GM19023 (cell line): ENCODE measurements around the gene SRCIN1.

Source experiments
- ATAC-seq: cut with Tn5 transposase; IDR thresholded peaks from one replicate; pipeline ENCODE4 v1.9.1; 2021; ENCODE audit warnings: mild to moderate bottlenecking, moderate library complexity; ENCODE audit not compliant: unreplicated experiment

SRCIN1 gene

DNA sequence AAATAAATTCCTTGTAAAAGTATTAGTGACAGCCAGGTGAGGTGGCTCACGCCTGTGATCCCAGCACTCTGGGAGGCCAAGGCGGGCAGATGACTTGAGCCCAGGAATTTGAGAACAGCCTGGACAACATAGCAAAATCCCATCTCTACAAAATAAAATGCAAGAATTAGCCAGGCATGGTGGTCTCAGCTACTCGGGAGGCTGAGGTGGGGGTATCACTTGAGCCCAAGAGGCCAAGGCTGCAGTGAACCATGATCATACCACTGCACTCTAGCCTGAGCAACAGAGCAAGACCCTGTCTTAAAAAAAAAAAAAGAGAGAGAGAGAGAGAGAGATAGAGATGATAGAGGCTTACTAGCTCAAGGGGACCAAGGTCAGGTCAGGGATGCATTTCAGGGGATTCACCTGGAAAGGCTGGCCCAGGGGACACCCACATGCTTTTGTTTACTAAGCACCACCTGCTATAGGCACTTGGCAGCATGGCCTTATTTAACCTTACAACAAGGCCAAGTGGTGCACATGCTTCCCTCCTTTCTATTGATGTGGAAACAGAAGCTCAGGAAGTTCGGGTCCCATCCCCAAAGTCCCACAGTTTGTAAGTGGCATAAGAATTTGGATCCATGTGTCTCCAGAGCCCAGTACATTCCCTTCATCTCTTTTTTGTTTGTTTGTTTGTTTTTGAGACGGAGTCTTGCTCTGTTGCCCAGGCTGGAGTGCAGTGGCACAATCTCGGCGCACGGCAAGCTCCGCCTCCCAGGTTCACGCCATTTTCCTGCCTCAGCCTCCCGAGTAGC is 12.4 kb upstream of the SRCIN1 start:
- ATAC-seq = no peak

DNA sequence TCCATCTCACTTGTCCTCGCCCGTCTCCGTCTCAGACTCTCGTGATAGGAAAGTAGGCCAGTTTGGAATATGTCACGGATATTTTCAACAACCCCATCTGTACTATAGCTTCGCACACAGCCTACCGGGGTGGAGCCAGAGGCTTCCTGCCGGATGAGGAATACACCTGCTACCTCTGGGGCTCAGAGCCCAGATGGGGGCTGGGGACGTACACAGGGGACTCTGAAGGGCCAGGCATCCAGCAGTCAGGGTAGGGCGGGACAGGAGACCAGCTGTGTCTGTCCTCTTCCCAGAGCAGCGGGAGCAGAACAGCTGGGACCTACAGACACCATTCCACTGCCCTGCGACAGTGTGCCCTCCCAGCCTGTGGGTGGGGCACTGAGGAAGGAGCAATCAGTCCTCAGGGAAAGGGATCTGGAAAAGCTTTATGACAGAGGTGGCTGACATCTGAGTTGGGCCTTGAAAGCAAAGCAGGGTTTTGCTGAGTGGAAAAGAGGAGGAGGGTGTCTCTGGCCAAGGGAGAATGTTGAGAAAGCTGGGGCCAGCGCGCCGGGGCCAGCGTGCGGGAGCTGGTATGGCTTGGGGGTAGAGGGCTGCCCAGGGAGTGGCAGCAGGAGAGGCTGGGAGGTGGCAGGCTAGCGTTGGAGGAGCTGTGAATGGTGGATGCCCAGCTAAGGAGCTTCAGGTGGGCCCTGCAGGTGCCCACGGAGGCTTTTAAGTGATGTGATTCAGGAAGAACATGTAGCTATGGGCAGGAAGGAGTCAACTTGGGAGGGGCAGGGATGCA is 11.5 kb upstream of the SRCIN1 start:
- ATAC-seq = no peak

DNA sequence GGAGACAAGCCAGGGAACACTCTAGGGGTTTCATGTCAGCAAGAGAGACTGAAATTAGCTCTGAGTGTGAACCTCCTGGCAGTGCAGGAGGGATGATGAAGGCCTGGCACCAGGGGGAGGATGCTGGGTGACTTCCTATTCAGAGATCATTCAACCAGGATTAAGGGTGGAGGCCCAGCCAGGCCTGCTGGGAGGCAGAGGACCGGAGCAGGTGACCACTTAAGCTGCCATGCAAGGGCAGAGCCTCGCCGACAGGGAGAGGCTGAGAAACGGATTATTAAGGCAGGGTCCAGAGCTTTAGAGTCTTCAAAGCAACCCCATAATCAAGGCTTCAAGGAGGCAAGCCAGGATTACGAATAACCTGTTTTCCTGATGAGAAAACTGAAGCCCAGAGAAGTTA is 10.6 kb upstream of the SRCIN1 start:
- no peak for ATAC-seq

DNA sequence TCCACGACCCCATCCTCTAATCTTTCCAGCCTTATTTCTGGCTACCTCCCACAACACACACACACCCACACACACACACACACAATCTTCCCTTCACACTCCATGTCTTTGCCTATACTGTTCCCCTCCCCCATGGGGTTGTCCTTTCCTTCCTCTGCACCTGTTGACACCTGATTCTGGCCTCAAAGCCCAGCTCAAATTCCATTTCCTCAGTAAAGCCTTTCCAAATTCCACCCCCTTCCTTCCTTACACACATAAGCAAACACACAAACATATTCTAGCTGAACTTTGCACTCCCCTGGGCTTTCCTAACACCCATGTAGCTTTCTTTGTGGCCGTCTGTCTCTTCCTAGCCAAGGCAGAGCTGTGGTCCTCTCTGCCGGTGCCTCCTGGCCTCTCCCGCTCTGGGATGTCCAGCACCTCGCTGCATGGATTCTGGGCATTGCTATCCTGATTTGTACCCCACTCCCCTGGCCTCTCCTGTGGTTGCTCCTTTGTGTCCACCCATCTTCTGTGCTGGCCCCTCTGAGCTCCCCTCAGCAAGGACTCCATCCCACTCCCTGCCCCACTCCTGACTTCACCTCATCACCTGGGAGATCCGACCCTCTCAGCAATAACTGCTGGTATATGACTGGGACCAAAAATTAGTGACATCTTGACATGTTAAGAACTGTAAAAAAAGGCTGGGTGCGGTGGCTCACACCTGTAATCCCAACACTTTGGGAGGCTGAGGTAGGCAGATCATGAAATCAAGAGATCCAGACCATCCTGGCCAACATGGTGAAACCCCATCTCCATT is 8.4 kb upstream of the SRCIN1 start:
- no peak for ATAC-seq

DNA sequence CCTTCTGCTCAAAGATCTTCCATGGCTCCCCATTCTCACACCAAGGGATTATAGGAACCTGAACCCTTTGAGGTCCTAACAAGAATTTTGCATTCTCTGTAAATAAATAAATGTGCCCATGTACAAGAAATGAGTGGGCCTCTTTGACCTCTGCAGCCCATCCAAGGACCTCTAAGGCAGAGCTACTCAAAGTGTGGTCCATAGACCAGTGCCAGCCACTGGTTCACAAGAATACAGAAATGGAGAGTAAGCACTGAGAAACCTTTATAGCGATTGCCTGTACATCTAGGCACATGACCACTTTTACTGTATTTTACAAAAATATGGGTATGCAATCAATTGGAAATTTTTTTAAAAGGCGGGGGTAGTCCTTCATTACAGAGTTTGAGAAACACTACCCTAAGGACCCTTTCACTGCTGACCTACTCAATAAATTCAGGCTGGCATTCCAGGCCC is 7.8 kb upstream of the SRCIN1 start:
- ATAC-seq = no peak

DNA sequence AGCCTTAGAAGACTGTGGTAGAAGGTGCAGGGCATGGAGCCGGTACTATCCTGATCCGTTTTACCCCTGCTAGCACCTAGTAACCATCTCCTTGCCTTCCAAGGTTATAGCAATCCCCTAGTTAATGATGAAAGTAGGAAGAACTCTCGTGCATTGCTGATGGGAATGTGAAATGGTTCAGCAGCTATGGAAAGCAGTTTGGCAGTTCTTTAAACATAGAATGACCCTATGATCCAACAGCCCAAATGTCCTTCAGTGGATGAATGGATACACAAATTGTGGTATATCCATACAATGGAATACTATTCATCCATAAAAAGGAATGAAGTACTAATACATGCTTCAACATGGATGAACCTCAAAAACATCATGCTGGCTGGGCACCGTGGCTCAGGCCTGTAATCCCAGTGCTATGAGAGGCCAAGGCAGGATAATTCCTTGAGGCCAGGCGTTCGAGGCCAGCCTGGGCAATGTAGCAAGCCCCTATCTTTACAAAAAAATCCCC is 6.2 kb upstream of the SRCIN1 start:
- no peak for ATAC-seq

DNA sequence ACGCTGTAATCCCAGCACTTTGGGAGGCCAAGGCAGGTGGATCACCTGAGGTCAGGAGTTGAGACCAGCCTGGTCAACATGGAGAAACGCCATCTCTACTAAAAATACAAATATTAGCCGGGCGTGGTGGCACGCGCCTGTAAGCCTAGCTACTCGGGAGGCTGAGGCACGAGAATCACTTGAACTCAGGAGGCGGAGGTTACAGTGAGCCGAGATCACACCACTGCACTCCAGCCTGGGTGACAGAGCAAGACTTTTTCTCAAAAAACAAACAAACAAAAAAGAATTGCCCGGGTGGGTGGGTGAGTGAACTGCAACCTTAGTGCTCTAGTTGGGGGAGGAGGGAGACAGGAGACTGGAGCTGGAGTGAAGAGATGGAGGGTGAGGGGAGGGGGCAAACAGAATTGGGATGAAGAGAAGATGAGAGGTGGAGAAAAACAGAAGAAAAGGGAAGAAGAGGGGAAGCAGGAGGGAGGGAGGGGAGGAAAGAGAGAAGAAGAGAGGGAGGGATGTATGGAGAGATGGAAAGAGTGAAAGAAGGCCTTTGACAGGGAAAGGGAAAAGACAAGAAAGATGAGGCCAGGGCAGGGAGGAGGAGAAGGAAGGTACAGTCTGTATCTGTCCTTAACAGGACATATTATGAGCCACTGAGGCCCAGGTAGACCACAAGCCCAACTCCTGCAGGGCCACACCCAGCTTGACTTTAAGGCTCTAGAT is 5.5 kb upstream of the SRCIN1 start:
- ATAC-seq = no peak

DNA sequence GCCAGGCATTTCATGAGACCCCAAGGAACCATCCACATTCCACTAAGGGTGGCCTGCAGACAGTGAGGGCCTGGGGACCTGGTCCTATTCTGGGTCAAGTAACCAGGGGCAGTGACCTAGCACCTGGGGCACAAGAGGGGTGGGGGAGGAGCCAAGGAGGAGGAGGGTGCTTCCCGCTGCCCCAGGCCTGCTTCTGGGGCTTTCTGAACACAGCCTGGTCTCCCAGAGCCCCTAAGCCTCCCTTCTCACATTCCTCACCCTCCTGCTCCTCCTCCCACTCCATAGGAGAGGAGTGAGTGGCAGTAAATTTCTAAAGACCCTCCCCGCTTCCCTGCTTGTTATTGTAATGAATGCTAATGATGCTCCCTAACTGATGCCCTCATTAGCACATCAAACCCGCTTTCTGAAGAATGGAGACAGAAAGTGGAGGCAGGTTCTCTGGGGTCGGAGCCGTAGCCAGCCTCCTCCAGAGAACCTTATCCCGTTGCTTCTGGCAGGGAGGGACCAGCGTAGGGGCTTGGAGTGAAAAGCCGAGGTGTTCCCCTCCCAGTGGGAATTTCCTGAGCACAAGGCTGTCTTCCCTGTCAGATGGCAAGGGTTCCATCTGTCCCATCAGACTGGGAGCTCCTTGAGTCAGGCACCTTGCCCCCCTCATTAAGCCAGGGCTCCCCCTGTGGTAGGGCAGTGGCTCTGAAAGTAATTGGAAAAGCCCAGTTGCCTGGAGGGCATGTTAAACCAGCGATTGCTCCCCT is 3.7 kb upstream of the SRCIN1 start:
- no peak for ATAC-seq

DNA sequence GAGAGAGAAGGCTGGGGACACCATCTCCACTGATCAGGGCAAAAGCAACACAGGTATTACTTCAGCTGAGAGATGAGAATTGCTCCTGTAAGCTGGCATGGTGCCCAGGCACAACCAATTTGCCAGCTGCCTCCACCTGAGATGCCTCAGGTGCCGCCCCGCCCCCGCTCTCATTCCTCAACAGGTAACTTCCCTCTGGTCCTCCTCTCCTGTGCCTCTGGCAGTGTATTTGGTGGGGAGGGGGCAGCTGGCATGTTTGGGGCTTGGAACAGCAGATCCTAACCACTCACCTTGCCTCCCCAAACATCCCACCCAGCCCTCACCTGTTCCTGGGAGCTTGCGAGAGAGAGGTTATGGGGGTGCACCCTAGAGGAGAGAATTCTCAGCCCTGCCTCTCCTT is 2.9 kb upstream of the SRCIN1 start:
- no peak for ATAC-seq

DNA sequence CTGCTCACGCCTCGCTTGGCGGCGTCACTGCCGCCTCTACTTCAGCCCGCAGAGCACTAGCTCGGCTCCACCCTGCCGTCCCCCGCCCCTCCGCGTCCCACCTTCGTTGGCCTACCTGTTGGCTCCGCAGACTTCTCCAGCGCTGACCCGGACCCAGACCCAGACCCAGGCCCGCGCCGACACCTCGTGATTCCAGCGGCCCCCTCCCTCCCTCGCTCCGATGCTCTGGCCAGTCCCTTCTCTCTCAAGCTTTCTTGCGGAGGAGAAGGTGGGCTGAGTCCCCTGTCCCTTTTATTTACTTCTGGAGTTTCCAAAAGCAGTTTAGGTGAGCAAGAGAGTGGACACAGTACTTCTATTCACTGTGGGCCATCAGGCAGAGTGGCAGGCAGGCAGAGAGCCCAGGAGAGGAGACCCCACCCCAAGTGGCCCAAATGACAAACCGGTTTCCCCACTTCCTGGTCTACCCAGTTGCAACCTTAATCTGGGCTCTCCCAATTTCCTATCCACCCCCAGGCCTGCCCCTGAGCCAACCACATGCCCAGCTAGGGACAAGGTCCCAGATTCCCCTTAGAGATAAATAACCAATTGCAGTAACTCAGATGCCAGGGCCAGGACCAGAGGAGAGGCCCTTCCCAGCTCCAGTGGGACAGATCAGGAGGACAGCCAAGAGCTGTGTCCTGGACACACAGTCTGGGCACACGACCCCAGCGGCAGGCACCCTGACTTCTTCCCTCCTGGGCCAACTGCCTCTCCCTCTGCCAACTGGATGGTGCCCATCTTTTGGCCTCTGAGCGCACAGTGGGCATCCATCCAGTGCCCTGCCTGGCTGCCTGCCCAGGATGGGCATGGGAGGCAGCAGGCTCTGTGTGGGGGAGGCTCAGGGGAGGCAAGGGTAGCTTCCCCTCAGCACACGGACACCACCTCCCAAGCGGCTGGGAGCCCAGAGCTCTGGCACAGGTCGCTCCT is 1.2 kb upstream of the SRCIN1 start:
- ATAC-seq = no peak

DNA sequence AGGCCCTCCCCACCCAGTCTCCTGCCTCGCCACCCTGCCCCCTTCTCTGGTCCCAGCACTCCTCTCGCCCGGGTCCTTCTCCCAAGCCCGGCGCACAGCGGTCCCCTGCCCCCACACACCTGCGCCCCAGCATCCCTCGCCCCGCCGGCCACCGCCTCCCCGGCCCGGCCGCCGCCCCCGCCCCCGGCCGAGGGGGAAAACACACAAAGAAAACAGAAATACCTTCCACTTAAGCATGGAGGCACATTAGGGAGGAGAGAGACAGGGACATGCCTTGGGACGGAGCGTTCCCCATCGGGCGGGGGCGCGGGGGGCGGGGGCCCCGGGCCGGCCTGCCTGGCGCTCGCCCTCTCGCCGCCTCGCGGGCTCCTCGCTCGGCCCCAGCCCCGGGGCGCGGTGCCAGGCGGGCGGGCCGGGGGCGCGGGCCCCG is 326 bp downstream of the SRCIN1 start:
- ATAC-seq = no peak

DNA sequence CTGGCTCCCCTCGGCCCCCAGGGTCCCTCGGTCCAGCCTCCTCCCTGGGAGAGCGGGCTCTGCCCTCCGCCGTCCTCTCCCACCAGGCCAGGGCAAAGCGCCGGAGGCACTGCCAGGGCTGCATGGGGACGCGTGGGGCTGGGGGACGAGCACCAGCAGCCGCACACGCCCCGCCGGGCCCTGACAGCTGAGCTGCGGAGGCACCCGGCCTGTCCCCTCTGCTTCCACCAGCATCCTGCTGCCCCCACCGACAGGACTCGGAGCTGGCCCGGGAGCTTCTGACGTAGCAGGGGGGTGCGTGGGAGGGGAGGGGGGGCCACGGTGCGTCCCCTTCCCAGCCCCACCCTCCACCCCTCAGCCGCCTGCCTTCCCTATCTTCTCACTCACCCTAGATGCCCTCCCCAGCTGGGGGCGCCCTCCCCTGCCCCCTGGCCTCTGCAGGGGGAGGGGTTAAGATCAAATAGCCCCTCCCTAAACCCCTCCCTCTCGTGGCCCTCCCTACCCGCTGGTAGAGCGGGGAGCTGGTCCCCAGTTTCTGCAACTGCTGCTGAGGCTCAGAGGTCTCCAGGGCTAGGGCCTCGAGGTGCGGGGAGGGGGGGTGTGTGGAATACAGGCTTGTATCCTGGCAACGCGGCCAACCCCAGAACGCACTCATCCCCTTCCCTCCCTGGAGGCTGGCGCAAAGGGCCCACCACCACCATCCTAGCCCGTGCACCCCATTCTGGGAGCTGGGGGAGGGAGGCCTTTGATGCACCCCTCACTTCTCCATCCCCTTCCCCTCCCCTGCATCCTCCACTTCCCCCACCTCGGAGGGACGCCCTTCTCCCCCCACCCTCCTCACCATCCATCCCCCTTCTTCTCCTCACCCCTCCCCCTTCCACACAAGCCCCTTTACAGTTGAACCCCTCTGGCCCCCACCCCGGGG is 1.0 kb downstream of the SRCIN1 start:
- no peak for ATAC-seq

DNA sequence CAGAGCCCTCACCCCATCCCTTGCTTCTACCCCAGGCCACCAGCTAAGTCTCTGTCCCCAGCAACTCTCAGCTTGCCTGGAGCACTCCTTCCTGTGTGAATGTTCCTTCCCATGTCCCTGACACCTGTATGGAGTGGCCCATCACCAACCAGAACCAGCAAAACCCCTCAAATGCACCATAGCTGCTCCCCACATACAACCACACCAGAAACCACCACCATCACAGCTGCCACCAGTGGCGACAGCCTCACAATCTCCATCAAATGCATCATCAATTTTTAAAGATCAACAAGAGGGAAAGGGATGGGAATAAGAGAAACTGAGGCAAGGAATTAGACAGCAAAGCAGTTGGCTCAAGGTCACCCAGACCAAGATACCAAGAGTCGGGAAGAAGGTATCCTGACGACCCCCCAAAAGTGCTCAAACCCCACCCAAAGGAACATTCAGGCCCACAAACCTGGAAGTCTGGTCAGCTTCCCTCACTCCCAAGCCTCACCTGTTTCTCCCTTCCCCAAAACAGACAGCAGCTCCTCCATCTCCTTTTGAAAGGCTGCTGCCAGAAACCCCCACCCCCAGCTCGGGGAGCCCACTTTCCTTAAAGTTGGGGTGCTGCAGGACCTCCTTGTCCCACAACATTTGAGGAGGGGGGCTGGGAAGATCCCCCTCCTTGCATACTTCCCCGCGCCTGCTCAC is 1.8 kb downstream of the SRCIN1 start:
- no peak for ATAC-seq

DNA sequence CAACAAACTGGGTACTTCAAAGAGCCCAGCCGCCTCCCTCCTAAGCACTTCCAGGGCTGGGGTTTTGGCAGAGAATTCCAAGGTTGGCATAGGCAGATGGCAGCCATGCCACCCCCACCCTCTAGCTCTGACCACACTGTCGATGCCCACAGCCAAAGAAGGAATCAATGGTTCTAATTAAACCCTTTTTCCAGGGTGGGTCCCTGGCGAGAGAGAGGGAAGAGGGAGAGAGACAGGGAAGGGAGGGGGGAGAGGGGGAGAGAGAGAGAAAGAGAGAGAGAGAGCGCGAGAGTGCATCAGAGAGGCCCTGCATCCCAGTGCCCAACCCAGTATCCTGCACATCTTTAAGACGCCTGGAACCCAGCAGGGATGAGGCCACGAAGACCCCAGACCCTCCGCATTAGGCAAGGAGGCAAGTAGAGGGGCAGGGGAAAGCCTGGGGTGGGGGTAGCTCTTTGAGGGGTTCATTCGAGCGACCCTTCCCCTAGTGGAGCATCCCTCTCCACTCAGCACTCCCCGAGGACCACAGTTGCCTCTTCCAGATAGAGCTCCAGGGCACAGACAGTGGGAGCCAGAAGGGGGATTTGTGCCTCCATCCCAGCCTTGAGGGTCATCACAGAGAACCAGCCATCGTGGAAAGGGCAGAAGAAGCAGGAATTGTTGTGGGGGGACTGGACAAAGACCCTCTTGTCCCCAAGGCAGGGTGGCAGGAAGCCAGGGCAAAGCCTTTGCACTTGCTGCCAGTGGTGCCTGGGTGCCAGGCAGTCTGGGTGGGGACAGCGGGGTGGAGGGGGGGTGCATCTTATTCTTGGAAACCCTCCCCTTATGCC is 2.6 kb downstream of the SRCIN1 start:
- ATAC-seq = no peak

DNA sequence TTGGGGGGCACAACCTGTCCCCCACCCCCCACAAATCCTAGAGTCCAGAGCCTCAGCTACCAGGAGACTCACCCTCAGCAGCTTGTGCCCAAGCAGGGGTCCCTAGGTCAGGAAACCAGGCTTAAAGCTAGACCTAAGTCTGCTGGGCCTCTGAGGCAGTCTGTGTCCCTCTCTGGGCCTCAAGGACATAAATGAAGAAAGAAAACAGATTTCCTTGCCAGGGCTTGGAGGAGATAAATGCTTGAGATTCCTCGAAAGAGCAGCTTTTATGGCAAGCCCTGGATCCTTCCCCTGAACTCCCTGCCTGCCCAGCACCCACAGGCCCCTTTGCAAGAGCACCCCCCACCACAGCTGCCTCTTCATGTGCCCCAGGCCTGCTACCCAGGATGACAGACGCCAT is 3.3 kb downstream of the SRCIN1 start:
- no peak for ATAC-seq
